ENCODE results near the gene DCLRE1C.
"Not testable (repeated sequence)": the region's sequence is repeated elsewhere in the genome, so short reads cannot be mapped to it uniquely, and the experiment has no call there.

DCLRE1C gene

DNA sequence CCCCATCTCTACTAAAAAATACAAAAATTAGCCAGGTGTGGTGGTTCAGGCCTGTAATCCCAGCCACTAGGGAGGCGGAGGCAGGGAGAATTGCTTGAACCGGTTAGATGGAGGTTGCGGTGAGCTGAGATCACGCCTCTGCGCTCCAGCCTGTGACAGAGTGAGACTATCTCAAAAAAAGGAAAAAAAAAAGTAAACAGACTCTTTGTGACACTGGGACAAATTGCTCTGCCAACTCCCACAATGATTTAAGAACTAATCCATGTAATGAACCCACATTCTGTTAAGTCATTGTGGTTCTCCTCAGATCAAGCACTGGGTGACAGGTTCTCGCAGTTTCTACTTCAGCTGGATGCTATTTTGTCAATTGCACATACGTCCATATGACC, 11.0 kb downstream of the DCLRE1C start:
- not testable (repeated sequence) for DNase-seq

DNA sequence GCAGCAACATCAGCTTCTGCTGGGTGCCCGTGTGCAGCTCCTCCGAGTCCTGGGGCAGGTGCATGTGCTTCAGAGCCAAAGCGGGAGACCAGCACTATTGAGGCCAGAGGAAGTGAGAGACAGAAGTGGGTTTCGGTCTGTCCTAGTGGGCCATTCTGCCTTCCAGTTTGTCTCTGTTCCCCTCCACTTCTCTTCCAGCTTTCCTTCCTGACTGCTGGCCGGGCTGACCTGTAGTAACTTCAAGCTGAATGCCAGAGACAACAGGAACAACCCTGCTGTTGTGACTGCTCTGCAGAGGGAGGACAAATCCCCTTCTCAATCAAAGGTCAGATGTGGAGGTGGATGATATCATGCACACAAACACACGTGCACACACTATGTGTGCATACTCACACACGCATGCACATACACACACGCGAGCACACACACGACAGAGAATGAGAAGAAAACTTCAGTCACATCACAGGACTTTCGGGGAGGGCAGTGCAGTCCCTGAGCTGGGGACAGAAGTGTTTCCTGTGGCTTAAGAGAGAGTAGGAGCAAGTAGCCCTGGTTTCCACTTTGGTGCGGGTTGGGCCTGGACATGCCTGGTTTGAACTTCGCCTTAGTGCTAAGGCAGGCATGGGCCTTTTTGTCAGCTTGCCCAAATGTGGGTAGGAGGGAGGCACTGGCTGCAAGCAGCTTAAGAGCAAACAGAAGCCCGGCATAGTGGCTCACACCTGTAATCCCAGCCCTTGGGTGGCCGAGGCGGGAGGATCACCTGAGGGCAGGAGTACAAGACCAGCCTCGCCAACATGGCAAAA, 11.5 kb downstream of the DCLRE1C start:
- not testable (repeated sequence) for DNase-seq

DNA sequence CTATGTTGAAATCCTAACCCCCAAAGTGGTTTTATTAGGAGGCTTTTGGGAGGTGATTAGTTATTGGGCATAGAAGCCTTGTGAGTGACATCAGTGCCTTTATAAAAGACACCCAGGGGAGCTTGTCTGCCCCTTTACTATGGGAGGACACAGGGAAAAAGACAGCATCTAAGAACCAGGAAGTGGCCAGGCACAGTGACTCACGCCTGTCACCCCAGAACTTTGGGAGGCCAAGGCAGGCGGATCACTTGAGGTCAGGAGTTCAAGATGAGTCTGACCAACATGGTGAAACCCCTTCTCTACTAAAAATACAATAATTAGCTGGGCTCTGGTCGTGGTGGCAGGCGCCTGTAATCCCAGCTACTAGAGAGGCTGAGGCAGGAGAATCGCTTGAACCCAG, 14.9 kb downstream of the DCLRE1C start:
- DNase-seq: not testable (repeated sequence)

DNA sequence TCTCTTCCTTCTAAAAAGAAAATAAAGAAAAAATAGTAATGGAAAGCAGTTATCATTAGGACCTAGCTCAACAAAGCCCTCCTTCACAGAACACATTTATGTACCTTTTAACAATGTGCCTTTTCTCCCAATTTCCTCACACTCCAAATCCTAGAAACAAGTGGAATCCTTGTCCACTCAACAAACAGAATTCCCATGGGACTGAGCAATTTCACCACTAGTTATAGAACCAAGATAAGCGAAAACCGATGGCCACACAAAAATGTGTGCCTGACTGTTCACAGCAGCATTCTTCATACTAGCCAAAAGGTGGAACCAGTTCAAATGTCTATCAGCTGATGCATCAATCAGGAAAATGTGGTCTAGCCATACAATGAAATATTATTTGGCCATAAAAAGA, 17.3 kb downstream of the DCLRE1C start:
- no peak for DNase-seq

DNA sequence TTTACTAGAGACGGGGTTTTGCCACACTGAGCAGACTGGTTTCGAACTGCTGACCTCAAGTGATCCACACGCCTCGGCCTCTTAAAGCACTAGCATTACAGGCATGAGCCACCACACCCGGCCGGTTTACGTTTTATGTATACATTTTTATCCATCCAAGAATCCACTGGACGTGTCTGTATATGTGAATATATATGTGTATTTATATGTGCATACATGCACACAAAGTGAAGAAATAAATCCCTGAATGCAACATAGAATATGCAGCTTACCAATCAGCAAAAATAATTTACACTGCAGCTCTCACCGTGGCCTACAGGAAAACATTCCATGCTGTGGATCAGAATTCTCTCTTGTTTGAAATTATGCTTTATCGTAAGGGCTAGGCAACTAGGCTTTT, 23.3 kb downstream of the DCLRE1C start:
- DNase-seq: no peak

DNA sequence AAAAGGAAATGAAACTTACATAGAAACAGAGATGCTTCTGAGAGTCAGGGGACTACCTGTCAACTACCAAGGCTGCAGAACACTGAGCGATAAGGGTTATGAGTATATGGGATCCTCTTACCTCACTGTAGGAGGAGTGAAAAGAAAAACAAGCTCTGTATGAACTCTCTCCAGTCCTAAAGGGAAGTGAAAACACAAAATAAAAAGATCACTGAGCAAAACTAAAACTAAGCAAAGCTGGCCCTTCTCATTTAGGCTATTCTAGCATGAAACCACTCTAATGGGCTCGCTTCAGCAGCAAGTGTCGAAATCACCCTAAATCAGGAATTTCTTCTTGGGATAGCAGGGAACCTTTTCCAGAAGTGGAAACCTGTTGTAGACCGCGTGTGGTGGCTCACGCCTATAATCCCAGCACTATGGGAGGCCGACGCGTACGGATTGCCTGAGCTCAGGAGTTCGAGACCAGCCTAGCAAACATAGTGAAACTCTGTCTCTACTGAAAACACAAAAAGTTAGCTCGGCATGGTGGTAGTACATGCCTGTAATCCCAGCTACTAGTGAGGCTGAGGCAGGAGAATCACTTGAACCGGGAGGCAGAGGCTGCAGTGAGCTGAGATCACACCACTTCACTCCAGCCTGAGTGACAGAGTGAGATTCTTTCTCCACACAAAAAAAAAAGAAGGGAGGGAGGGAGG, 27.0 kb downstream of the DCLRE1C start:
- no peak for DNase-seq

DNA sequence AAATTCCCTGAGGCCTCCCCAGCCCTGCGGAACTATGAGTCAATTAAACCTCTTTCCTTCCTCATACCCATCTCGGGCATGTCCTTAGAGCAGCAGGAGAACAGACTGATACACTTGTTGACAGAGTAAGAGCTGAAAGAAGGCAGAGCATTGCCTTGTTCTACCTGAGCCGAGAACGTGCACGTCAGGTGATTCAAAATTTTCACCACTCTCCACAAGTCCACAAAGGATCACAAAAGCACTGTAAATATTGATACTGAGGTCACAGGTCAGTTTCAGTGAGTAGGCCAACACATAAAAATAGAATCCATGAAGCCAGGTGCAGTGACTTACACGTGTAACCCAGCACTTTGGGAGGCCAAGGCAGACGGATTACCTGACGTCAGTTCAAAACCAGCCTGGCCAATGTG, 27.8 kb downstream of the DCLRE1C start:
- no peak for DNase-seq

DNA sequence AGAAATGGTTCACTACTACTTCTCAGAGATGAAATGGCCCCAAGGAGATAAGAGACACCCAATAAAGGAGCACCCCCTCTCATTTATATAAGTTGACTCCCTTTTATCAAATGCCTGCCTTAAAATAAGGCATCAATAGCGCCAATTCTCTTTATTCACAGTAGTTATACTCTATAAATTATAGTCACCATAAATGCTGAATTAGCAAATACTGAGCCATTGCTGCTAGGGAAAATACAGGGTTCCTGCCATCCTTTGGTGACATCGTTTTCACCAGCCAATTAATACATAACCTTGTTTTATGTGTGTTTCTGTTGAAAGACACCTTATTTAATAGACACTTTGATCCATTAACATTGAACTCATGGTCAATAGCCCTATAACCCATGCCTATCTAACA, 28.6 kb downstream of the DCLRE1C start:
- DNase-seq: no peak

DNA sequence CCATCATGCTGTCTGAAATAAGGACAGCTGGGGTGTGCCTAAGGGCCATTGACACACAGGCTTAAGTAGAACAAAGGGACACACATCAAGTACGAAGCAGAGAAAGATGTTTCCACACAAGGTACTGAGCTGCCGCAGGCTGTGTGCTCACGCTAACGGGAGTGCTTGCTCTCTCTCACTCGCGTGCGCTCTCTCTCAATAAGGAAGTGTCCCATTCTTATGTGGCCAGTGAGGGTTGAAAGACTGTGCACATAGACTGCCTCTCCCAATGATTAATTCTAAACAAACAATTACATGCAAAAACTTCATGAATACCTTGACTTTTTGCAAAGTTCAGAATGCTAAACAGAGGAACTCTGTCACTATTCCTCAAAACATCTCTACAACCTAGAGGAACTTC, 29.9 kb downstream of the DCLRE1C start:
- no peak for DNase-seq

DNA sequence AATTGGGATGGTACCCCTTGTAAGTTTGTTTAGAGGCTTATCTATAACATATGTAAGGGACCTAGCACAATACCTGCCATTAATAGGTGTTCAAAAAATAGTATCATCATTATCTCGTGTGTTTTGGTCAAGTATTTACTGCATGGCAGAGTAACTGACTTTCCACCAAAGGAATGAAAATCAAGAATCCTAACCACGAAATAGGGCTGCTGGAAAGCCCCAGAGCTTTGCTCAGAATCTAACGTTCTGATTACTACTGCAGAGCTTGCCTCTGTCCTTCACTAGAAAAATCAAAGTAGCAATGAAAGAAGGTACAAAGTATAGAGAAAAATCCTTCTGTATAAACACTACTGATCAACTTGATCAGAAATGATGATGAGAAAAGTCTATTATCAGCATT, 34.9 kb downstream of the DCLRE1C start:
- no peak for DNase-seq

DNA sequence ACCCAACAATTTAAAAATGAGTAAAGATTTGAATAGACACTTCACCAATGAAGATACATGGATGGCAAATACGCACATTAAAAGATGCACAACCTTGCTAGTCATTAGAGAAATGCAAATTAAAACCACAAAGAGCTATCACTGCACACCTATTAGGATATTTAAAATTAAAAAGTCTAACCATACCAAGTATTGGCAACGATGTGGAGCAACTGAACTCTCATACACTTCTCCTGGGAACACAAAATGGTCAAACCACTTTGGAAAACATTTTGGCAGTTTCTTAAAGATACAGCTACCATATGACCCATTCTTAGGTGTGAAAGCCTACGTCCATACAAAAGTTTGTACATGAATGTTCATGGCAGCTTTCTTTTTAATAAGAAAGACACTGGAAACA, 36.1 kb downstream of the DCLRE1C start:
- DNase-seq: no peak

DNA sequence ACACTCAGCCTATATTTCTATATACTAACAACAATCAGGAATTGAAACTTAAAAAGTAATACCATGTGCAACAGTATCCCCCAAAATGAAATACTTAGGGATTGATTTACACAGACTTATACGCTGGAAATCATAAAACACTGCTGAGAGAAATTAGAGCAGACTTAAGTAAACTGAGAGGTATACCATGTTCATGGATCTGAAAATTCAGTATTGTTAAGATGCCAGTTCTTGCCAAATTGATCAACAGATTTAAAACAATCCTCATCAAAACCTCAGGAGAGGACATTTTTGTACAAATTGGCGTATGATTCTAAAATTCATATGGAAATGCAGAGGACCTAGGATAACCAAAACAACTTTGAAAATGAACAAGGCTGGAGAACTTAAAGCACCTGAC, 37.3 kb downstream of the DCLRE1C start:
- no peak for DNase-seq

DNA sequence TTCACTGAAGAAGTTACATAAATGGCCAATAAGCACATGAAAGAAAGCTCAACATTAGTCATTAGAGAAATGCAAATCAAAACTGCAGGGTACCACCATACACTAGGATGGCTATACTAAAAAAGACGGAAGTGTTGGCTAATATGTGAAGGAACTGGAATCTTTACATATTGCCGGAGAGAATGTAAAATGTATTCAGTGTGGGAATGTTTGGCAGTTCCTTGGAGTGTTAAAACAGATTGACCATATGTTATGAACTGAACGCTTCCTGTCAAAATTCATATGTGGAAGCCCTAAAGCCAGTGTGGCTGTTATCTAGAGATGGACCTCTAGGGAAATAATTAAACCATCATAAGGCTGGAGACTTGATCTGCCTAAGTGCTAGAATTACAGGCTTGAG, 42.1 kb downstream of the DCLRE1C start:
- DNase-seq: no peak

DNA sequence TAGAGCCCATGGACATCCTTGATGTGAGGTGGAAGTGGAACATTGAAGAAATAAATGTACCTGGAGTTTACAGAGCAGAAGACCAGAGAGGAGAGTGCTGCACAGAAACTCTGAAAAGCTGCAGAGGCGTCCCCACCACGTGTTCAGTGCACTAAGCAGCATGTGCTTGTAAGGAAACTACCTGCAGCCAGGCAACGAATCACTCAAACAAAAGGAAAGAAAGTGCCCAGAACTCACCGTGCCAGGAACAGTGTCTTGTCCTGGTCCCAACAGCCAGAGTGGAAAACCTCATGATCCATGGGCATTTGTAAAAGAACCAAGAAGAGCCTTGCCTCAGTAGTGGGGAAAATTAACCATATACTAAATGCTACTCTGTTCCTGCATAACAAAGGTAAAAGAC, 42.9 kb downstream of the DCLRE1C start:
- no peak for DNase-seq

DNA sequence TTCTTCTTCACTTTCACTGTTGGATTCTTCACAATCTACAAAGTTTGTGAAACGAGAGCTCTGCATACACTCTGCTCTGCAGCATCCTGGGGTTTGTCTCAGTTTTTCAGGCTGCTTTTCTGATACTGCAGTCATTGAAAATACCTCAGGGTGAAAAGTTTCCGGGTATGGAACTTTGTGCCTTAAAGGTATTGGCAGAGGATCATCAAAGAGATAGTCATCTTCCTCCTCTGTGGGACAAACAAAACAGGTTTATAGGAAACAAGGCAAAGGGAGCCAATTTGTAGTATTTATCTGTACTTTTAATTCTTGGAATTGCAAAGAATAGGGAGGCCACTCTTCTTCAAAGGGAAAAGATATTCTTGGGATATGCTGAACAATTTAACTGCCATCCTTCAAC, 44.8 kb downstream of the DCLRE1C start:
- DNase-seq: no peak

DNA sequence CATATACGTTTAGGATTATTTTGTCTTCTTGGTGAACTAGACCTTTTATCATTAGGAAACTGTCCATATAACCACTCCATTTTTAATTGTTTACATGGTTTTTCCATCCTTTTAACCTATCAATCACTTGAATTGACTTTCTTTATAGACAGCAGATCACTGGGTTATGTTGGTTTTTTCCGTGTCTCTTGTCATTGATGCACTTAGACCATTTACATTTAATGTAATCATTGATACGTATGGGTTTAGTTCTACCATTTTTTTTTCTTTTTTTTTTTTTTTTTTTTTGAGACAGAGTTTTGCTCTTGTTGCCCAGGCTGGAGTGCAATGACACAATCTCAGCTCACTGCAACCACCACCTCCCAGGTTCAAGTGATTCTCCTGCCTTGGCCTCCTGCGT, 46.3 kb downstream of the DCLRE1C start:
- DNase-seq: not testable (repeated sequence)

DNA sequence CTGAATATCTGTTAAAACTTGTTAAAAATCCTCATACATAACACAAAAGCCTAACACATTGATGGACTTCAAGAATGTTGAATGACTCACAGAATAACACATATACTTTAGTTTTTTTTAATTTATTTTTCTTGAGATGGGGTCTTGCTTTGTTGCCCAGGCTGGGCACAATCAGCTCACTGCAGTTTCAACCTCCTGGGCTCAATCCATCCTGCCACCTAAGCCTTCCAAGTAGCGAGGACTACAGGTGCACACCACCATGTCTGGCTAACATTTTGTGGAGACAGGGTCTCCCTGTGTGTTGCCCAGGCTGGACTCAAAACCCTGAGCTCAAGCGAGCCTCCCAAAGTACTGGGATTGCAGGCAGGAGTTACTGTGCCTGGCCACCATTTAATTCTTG, 47.1 kb downstream of the DCLRE1C start:
- no peak for DNase-seq

DNA sequence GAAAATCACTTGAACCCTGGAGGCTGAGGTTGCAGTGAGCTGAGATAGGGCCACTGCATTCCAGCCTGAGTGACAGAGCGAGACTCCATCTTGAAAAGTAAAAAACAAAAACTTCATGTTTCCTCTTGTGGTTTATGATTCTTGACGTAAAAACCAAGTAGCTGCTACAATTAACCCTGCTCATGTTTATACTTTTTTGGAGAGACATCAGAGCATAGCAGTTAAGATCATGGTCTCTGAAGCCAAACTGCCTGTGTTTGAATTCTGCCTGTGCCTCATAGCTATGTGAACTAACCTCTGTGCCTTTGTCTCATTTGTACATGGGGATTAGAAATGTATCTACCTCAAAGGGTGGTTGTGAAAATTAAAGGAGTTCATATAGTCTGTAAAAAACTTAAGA, 48.0 kb downstream of the DCLRE1C start:
- DNase-seq: peak in 3 of 6 experiments; percentile 21 to 32 (median 22)

DNA sequence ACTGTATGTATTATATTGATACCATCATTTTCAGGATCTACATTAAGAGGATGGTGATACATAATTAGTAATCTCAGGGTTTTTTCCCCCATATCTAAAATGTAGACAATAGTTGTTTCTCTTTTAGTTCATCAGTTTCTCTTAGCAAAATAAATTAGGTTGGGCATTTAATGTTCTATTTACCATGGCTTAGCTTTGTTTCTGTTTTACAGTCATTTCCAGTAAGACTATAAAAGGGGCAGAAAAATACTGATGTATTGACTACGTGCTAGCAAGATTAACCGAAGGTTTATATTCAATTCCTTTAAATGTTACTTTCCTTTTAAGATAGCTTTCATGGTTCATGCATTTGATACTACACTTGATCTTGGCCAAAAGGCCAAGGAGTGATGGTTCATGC, 49.0 kb downstream of the DCLRE1C start:
- no peak for DNase-seq

DNA sequence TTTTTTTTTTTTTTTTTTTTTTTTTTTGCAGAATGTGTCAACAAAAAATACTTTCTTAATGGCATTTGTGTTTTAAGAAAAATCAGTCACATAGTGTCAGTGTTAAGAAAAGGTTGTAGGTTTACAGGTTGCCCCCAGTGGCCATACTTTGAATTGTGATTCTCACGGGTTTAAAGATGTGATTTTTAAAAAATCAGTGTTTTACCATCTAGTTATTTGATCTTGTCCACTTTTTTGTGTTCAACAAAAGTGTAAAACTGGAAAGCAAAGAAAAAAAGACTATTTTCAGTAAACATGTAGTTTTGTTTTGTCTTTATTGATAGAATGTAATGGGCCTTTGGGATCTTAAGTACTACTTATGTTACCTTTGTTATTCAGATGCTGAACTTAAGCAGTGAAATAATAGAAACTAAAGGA, 49.6 kb downstream of the DCLRE1C start:
- DNase-seq: peak in 4 of 6 experiments; percentile 1 to 40 (median 35)

DNA sequence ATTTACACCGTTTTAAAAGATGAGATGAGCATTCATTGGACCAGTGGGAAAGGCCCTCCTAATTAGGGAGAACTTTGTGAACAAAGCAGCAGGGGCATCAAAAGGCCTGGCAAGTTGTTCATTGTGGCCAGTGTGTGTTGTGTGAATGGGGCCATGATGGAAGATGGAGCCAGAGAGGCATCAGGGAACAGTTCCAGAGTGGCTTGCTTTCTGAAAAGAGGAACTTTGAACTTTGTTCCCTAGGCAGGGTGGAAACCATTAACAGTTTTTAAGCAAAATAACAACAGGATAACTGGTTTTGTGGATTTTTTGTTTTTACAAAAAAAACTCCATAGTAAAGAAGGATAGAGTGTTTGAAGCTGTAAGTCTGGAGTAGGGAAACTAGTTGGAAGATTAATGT, 62.7 kb downstream of the DCLRE1C start:
- no peak for DNase-seq

DNA sequence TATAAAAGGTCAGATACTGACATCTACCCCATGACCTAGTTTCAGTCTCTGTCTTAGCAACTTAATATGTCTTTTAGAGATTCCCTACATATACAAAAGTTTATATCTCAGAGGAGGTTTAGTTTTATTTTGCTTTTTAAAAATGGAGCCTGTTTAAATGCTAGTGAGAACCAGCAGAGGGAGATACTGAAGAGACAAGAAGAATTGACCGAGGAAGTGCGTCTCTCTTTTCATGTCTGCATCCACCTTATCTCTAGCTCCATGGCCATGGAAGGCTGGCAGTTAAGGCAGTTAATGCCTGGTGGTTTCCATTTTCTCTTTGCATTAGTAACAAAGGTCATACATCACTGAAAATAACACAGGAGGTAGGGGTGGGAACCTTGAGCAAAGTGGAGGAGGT, 64.6 kb downstream of the DCLRE1C start:
- peak in 1 of 6 experiments; percentile 1 for DNase-seq

DNA sequence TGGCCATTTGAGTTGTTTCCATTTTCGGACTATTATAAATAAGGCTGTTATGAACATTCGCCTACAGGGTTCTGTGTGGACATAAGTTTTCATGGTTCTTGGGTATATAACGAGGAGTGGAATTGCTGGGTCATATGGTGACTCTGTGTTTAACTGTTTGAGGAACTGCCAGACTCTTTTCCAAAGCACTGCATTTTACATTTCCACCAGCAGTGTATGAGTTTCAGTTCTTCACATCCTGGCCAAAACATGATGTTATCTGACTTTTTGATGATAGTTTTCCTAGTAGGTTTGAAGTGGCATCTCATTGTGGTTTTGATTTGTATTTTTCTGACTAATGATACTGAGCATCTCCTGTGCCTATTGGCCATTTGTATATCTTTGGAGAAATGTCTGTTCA, 69.8 kb downstream of the DCLRE1C start:
- no peak for DNase-seq

DNA sequence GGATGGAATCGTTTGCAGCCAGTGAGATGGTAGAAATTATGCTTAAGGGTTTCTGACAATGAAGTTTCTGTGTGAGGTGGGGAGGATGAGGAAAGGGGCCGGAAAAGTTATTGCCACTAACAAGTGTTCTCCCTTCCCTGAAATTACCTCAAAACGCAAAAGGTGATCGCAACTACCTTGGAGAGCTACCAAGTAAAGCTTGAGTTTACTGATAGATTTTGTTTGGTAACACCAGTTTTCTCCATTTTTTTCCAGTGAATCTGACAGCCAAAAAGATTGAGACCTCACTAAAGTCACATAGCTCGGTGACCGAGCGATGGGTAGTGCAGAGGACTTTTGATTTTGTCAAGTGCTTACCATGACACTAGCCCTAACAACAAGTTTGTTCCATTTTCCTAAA, 73.7 kb downstream of the DCLRE1C start:
- DNase-seq: no peak

DNA sequence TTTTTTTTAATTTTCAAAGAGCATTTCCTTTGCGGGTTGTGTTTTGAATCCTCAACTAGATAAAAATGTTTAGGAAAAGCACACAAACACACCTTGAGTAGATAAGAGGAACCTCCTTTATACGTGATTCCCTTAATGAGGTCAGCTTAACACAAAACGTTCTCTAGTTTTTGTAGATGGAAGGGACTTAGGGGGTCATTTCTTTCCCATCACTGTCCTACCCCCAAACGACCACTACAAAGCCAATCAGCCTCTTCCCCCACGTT, 74.0 kb downstream of the DCLRE1C start:
- DNase-seq: peak in 1 of 6 experiments; percentile 22
